ENCODE results near the gene LACTB. TPM values are rescaled to one million over a fixed set of nuclear protein-coding genes. Genes with fewer than 3 reads are reported as not detected.

LACTB gene
- total and polyA plus RNA-seq, 10 of the 15 experiments (the other 5 are each of a cell fraction or from before 2014, with no cell fraction given), result 5.0 to 35.3 (median 16.6) TPM

GRCh38 chr15:63188926-63189871, 67.5 kb downstream of the LACTB start, which contains the start of gene RAB8B (continued):
- TF ChIP-seq ZNF687 (IDR thresholded peaks at IDR 0.05) (no peak), GATAD2B (conservative IDR thresholded peaks at IDR 0.05; ENCODE audit: low read depth) (no peak; the same call in 1 of the 2 replicates), RUNX3 (IDR thresholded peaks at IDR 0.05; ENCODE audit: low read length) (no peak), ZBTB40 (IDR thresholded peaks at IDR 0.05; ENCODE audit: borderline replicate concordance) (no peak), CREB1 (IDR thresholded peaks at IDR 0.05; ENCODE audit: low read depth) (peak; percentile 98), GABPA (IDR thresholded peaks at IDR 0.05; ENCODE audit: low read depth) (no peak), EP300 (IDR thresholded peaks at IDR 0.05; ENCODE audit: borderline replicate concordance in 1 of 2, control insufficient read depth in 1 of 2, low read depth in 2 of 2, low read length in 2 of 2) (0 out of 4 replicates have a peak, but pooled peaks of 1 of the 2 experiments have one; percentile 10), STAT3 (IDR thresholded peaks at IDR 0.05; ENCODE audit: low read depth, low read length) (no peak), SREBF2 (IDR thresholded peaks at IDR 0.05; ENCODE audit: low read length) (no peak), ZNF274 (IDR thresholded peaks at IDR 0.05; ENCODE audit: insufficient read depth, insufficient read length) (no peak), JUNB (IDR thresholded peaks at IDR 0.05) (no peak), NFYB (IDR thresholded peaks at IDR 0.05; ENCODE audit: insufficient read depth, low read depth, low read length) (peak; percentile 40; the same call in 1 of the 2 replicates), E4F1 (IDR thresholded peaks at IDR 0.05; ENCODE audit: borderline replicate concordance, partially characterized antibody) (no peak), BHLHE40 (IDR thresholded peaks at IDR 0.05; ENCODE audit: borderline replicate concordance in 1 of 2, low read depth in 2 of 2, low read length in 1 of 2) (peak in 1 of 2 experiments; percentile 56; a peak in 1 of 4 replicates), SIN3A (IDR thresholded peaks at IDR 0.05; ENCODE audit: low read depth, low read length) (peak; percentile 75), EED (IDR thresholded peaks at IDR 0.05; ENCODE audit: low read depth) (peak; percentile 34; the same call in 1 of the 2 replicates), ZBED1 (IDR thresholded peaks at IDR 0.05; ENCODE audit: borderline replicate concordance) (no peak), RAD51 (IDR thresholded peaks at IDR 0.05) (no peak), SMC3 (IDR thresholded peaks at IDR 0.05; ENCODE audit: borderline replicate concordance, low read length) (no peak)
